Measurements from ENCODE around the gene CCNH.
A peak's percentile ranks its signal among the peaks of the same experiment; 100 is the strongest.

The CCNH gene

DNA sequence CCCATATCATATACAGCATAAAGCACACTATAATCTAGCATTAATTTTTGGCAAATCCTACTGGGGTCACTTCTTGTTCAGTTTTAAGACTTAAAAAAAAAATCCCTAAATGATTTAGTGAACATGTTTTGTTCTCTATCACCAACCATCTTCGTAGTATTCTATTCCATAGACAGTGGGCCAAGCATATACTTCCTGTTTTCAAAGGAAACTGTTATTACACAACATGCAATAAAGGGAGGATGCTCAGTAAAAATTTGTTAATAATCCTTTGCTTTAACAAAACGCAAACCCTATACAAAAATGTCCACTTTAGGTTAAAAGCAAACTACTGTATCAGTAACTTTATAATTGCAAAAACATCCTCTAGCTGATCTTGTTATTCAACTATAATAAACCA is 13.0 kb downstream of the CCNH start:
- TF ChIP-seq JUND (IDR thresholded peaks at IDR 0.05; ENCODE audit: low read depth): no peak
- in situ Hi-C loops (cut with HindIII; ENCODE audit: low pct_unique_long_range_greater_than_20kb, low sequenced_read_pairs): no loop called here
- no peak for DNase-seq (ENCODE audit: low read depth in 1 of 2, low spot score in 1 of 2)

- in situ Hi-C loops (cut with HindIII; ENCODE audit: low pct_unique_long_range_greater_than_20kb, low sequenced_read_pairs): no loop called here
- no peak for DNase-seq (ENCODE audit: low read depth in 1 of 2, low spot score in 1 of 2)
- no peak for TF ChIP-seq JUND (IDR thresholded peaks at IDR 0.05; ENCODE audit: low read depth)
Observed at GRCh38 chr5:87398981-87399614, 13.6 kb downstream of the CCNH start.

DNA sequence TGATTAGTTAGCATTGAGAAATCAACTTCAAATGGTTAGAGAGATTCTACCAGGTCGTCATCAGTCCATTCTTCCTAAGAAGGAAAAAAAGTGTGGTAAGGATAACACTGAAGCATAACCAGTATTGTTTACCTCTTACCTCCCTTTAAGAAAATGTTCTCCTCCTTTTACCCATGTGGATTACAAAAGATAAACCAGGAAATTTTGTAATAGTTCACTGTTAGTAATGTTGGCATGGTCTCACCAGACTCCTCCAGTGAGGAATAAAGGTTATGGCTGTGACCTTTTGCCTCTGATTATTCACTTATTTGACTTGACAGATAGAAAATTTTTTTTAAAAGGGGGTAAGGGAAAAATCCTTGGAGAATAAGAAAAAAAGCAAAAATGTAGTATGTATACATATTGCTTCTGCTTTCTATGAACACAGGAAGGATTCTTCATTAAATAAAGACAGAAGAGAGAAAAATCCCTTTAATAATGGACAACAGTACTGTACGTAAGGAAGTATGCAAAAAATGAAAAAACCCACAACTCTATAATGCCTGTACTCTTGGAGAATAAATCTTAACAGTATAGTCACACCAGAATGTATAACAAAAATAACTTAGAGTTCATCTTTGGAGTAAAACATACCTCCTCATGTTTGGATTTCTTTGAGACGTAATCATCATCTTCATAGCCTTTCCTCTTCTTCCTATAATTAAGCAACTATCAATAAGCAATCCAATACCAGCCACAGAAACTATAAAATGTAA is 18.1 kb downstream of the CCNH start:
- in situ Hi-C loops (cut with HindIII; ENCODE audit: low pct_unique_long_range_greater_than_20kb, low sequenced_read_pairs): no loop called here
- no peak for TF ChIP-seq JUND (IDR thresholded peaks at IDR 0.05; ENCODE audit: low read depth)
- DNase-seq (ENCODE audit: low read depth in 1 of 2, low spot score in 1 of 2): no peak

GRCh38 chr5:87393331-87393730 is 19.4 kb downstream of the CCNH start:
- DNase-seq (ENCODE audit: low read depth in 1 of 2, low spot score in 1 of 2): no peak
- in situ Hi-C loops (cut with HindIII; ENCODE audit: low pct_unique_long_range_greater_than_20kb, low sequenced_read_pairs): no loop called here
- TF ChIP-seq JUND (IDR thresholded peaks at IDR 0.05; ENCODE audit: low read depth): no peak

DNA sequence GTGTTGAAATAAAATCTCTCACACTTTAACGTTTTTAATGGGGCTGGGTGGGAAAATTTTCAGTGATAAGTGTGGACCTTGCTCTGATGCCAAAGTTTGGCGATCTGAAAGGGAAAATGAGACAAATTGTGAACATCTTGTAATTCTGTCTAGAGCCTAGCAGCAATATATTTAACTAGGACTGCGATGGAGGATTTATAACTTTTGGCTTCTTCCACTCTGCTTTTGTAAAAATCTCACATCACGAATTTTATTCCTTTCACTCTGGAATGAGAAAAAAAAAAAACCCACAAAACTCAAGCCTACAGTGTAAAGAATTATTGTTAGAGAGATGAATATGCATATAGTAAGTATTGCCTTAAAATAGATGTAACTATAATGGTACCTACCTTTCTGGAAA is 19.9 kb downstream of the CCNH start:
- DNase-seq (ENCODE audit: low read depth in 1 of 2, low spot score in 1 of 2): no peak
- in situ Hi-C loops (cut with HindIII; ENCODE audit: low pct_unique_long_range_greater_than_20kb, low sequenced_read_pairs): no loop called here

DNA sequence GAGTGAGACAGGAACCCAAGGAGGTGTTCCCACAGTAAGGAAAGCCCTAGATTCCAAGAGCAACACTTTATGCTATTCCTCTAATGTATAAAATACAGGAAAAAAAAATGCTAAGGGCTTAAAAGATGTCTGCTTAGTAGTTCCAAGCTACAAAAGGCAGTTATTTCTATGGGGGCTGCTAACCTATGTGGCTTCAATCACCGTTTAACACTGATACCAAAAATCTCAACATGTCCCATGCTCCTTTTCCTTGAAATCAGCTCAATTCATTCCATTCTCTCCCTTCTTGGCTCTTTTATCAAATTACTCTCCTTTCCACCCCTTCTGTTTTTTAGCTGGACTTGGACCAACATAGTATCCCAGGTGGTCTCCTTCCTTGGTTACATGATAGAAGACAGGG is 20.6 kb downstream of the CCNH start:
- DNase-seq (ENCODE audit: low read depth in 1 of 2, low spot score in 1 of 2): no peak
- in situ Hi-C loops (cut with HindIII; ENCODE audit: low pct_unique_long_range_greater_than_20kb, low sequenced_read_pairs): no loop called here
- no peak for TF ChIP-seq JUND (IDR thresholded peaks at IDR 0.05; ENCODE audit: low read depth)

More for the DNA sequence above, 19.9 kb downstream of the CCNH start:
- TF ChIP-seq JUND (IDR thresholded peaks at IDR 0.05; ENCODE audit: low read depth): no peak

DNA sequence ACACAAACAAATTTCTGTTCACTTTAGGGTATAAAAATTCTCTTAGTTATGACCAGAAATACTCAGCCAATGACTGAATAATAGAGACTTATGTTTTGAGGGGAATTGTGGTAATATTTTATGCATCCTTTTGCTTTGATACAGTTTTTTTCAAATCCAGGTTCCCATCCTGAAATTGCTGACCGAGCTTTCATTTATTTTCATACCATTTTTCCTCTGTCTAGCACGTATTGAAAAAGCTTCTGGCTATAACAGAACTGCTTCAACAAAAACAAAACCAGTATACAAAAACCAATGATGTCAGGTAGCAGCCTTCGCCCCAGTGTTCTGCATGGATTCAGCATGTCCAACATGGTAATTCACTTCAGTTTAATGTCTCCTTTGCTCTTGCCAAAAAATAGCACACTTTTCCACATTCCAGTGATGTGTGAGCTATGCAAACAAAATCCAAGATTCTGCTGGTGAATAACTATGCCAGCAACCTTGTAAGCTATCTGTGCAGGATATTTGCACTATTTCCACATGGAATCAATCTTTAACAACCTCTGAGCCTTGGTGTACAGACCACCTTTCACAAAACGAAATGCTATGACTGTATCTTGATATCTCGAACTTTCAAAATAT is 22.0 kb downstream of the CCNH start:
- TF ChIP-seq JUND (IDR thresholded peaks at IDR 0.05; ENCODE audit: low read depth): no peak
- in situ Hi-C loops (cut with HindIII; ENCODE audit: low pct_unique_long_range_greater_than_20kb, low sequenced_read_pairs): no loop called here
- DNase-seq (ENCODE audit: low read depth in 1 of 2, low spot score in 1 of 2): peak in 1 of 2 experiments; percentile 35

DNA sequence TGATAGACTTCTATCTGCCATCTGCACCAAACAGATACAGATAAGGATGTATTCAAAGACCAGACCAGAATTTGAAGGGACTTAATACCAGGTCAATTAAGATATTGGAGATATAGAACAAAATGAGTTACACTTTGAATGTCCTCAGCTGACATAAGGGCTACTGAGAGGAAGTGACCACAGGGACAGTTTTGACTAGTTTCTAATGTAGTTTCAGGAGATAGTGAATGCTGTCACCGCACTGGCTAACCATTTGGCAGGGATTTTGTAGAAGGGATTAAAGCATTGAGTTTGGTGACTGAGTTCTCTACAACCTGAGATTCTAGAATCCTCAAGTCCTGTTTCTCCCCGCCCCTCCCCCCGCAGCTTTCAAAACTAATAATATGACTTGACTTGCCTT is 22.7 kb downstream of the CCNH start:
- DNase-seq (ENCODE audit: low read depth in 1 of 2, low spot score in 1 of 2): no peak
- in situ Hi-C loops (cut with HindIII; ENCODE audit: low pct_unique_long_range_greater_than_20kb, low sequenced_read_pairs): no loop called here
- no peak for TF ChIP-seq JUND (IDR thresholded peaks at IDR 0.05; ENCODE audit: low read depth)

GRCh38 chr5:87389296-87390034 is 23.3 kb downstream of the CCNH start:
- in situ Hi-C loops (cut with HindIII; ENCODE audit: low pct_unique_long_range_greater_than_20kb, low sequenced_read_pairs): no loop called here
- TF ChIP-seq JUND (IDR thresholded peaks at IDR 0.05; ENCODE audit: low read depth): no peak
- no peak for DNase-seq (ENCODE audit: low read depth in 1 of 2, low spot score in 1 of 2)

DNA sequence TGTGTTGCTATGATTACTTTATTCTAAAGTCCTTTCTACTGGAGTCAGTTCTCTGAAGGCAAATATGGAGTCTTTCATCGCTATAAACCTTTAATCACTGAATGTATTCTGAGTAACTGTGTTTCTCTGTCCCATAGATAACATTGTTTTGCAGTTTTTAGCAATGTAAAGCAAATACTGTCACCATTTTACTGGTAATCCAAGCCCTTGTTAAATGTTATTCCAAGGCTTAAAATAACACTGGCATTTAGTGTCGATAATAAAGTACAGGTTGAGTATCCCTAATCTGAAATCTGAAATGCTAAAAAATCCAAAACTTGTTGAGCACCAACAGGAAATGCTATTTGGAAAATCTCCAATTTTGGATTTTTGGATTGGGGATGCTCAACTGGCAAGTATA is 24.6 kb downstream of the CCNH start:
- TF ChIP-seq JUND (IDR thresholded peaks at IDR 0.05; ENCODE audit: low read depth): no peak
- no peak for DNase-seq (ENCODE audit: low read depth in 1 of 2, low spot score in 1 of 2)
- in situ Hi-C loops (cut with HindIII; ENCODE audit: low pct_unique_long_range_greater_than_20kb, low sequenced_read_pairs): no loop called here

- in situ Hi-C loops (cut with HindIII; ENCODE audit: low pct_unique_long_range_greater_than_20kb, low sequenced_read_pairs): no loop called here
- no peak for DNase-seq (ENCODE audit: low read depth in 1 of 2, low spot score in 1 of 2)
- TF ChIP-seq JUND (IDR thresholded peaks at IDR 0.05; ENCODE audit: low read depth): no peak
Observed at GRCh38 chr5:87385802-87386201, 26.9 kb downstream of the CCNH start.

GRCh38 chr5:87383216-87383615 is 29.5 kb downstream of the CCNH start:
- no peak for TF ChIP-seq JUND (IDR thresholded peaks at IDR 0.05; ENCODE audit: low read depth)
- in situ Hi-C loops (cut with HindIII; ENCODE audit: low pct_unique_long_range_greater_than_20kb, low sequenced_read_pairs): no loop called here
- no peak for DNase-seq (ENCODE audit: low read depth in 1 of 2, low spot score in 1 of 2)

- no peak for TF ChIP-seq JUND (IDR thresholded peaks at IDR 0.05; ENCODE audit: low read depth)
- in situ Hi-C loops (cut with HindIII; ENCODE audit: low pct_unique_long_range_greater_than_20kb, low sequenced_read_pairs): no loop called here
Observed at GRCh38 chr5:87382224-87382623, 30.5 kb downstream of the CCNH start.

More at GRCh38 chr5:87382224-87382623, 30.5 kb downstream of the CCNH start:
- DNase-seq (ENCODE audit: low read depth in 1 of 2, low spot score in 1 of 2): no peak

Data from T47D (cell line).